HAP-1 (cell line): ENCODE measurements around the gene MORN1.
"Not testable (repeated sequence)": the region's sequence is repeated elsewhere in the genome, so short reads cannot be mapped to it uniquely, and the experiment has no call there.

Experiments used
- DNase-seq, 2 experiments: peaks; one replicate each; pipeline ENCODE4 v3.0.0-alpha.2; 2016 to 2020; ENCODE audit warnings: low spot score in 2 of 2
- H3K27me3 ChIP-seq: fragments of 250-450 bp; sonication (Bioruptor Pico); 2 replicates; pipeline ENCODE4 v1.5.1; 2020; ENCODE audit warnings: low read depth, mild to moderate bottlenecking, moderate library complexity
- H3K36me3 ChIP-seq: fragments of 250-450 bp; sonication (Bioruptor Pico); replicated peaks from 2 replicates; pipeline ENCODE4 v1.5.1; 2020; ENCODE audit warnings: mild to moderate bottlenecking
- H3K4me1 ChIP-seq: fragments of 250-450 bp; sonication (Bioruptor Pico); 2 replicates; pipeline ENCODE4 v1.5.1; 2020; ENCODE audit warnings: mild to moderate bottlenecking
- H3K4me3 ChIP-seq: fragments of 250-450 bp; sonication (Bioruptor Pico); 2 replicates; pipeline ENCODE4 v1.5.1; 2020; ENCODE audit warnings: mild to moderate bottlenecking, moderate library complexity
- H3K9me3 ChIP-seq: fragments of 250-450 bp; sonication (Bioruptor Pico); 2 replicates; pipeline ENCODE4 v1.5.1; 2020; ENCODE audit warnings: mild to moderate bottlenecking, moderate library complexity
- in situ Hi-C: fragments of 300-500 bp; cut with MboI; formaldehyde crosslinking; loops from 3 replicates; pipeline ENCODE4 v1.14.3; 2020; ENCODE audit warnings: low sequenced_read_pairs, inconsistent platforms, mixed read lengths

MORN1 gene

DNA sequence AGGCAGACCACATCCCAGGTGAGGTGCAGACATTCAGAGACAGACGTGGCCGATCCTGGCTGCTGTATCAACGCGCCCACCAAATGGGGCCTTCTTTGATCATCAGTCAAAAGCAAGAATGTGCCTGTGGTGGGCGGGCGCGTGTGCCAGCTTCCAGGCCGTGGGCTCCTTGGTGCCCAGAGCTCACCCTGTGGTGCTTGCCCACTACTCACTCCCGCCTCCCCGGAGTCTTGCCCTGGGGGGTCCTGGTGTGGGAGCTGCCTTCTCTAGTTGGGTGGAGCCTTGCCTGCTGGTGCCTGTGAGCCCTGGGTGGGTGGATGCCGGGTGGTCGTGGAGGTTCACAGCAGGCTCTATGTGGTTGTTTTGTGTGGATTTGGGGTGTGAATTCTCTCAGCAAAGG lies 92.7 kb downstream of the MORN1 start:
- DNase-seq: no peak
- no peaks in the 10 kb centered on the region for H3K27me3 ChIP-seq
- no peaks in the 10 kb centered on the region for H3K4me1 ChIP-seq
- H3K36me3 ChIP-seq: no peaks in the 10 kb centered on the region; the same call in none of the 2 replicates
- in situ Hi-C loops: no loop called here
- no peak overlapping the region for H3K4me3 ChIP-seq
- H3K9me3 ChIP-seq: no peaks in the 10 kb centered on the region

DNA sequence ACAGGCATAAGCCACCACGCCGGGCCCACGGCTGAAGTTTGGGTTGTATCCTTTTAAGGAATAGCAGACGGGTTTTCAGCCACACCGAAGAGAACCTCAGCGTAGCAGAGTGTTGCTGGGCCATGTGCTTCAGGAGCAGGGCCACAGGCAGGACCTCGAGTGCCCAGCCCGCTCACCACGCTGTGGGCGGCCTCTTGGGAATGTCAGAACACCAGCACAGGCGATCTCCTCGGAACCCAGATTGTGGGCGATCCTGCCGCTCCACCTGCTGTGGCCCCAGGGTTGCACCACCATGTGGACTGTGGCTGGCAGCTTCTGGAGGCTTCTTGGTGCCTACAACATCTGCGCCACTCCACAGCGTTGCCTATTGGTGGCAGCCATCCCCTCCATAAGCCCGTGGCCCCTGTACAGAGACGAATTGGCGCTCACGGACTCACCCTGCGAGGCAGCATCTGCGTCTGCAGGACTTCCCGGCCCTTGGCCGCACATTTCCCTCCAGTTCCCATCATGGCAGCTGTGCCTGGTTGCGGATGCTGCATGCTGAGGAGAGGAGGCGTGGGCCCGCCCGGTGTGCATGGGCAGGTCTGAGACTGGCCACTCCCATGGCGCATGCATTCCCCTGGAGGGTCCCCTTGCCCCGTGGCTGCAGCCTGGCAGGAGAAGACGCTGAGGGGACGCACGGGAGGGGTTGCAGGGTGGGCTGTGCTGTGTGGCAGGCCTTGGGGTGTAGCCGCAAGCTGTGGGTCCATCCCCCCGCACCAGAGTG lies 93.9 kb downstream of the MORN1 start:
- in situ Hi-C loops: no loop called here
- H3K9me3 ChIP-seq: no peaks in the 10 kb centered on the region
- no peaks in the 10 kb centered on the region for H3K36me3 ChIP-seq
- H3K4me1 ChIP-seq: no peaks in the 10 kb centered on the region
- no peak overlapping the region for H3K4me3 ChIP-seq
- DNase-seq: no peak
- no peaks in the 10 kb centered on the region for H3K27me3 ChIP-seq

DNA sequence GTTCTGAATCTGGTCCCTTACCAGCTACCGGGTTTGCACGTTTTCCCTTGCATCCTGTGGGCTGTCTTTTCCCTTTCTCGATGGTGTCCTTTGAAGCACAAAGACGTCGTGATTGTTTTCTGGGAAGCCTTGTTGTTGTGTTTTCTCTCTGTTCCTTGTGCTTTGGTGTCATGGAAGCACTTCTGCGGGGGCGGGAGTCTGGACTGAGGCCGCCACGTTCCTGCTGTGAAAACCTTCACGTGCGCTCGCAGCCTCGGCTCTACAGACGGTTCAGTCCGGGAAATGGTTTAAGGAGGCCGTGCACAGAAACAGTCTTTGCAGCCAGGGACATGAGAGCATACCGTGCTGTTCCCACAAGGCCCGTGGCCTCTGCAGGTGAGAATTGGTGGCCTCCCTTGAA lies 94.7 kb downstream of the MORN1 start:
- no peak for DNase-seq
- no peaks in the 10 kb centered on the region for H3K9me3 ChIP-seq
- no peaks in the 10 kb centered on the region for H3K27me3 ChIP-seq
- in situ Hi-C loops: no loop called here
- H3K36me3 ChIP-seq: no peaks in the 10 kb centered on the region
- no peaks in the 10 kb centered on the region for H3K4me1 ChIP-seq
- no peak overlapping the region for H3K4me3 ChIP-seq

DNA sequence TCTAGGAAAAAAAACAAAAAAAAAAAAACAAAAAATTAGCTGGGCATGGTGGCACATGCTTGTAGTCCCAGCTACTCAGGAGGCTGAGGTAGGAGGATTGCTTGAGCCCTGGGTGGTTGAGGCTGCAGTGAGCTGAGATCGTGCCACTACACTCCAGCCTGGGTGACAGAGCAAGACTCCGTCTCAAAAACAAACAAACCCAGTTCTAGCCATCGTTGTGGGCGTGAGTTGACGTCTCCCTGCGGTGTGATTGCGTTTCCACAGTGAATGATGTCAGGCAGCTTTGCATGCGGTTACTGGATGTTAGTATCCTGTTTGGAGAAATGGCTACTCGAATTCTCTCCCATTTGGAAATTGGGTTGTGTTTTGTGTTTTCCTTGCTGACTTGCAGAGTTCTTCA lies 95.1 kb downstream of the MORN1 start:
- H3K4me3 ChIP-seq, H3K36me3 ChIP-seq, in situ Hi-C loops, DNase-seq, H3K4me1 ChIP-seq, H3K9me3 ChIP-seq, H3K27me3 ChIP-seq: not testable (repeated sequence)

DNA sequence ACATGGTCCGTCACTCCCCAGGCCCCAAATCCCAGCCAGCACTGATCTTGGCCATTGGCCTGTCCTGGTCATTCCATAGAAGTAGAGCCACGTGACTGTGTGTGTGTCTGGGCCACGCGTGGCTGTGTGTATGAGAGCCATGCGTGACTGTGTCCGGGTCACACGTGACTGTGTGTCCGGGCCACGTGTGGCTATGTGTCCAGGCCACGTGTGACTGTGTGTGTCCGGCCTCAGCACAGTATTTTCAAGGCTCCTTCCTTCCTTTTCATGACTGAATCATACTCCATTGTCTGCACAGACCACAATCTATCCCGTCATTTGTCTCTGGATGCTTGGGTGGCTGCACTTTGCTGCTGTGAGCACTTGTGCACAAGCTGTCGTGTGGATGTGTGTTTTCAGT lies 95.8 kb downstream of the MORN1 start:
- DNase-seq: no peak
- Histone ChIP-seq H3K36me3 (no peaks in the 10 kb centered on the region), H3K4me3 (no peak overlapping the region), H3K4me1 (no peaks in the 10 kb centered on the region), H3K27me3 (no peaks in the 10 kb centered on the region), H3K9me3 (no peaks in the 10 kb centered on the region)
- in situ Hi-C loops: no loop called here

GRCh38 chr1:2294725-2295078 lies 96.7 kb downstream of the MORN1 start:
- no peaks in the 10 kb centered on the region for H3K4me1 ChIP-seq
- in situ Hi-C loops: no loop called here
- no peaks in the 10 kb centered on the region for H3K27me3 ChIP-seq
- no peak for DNase-seq
- H3K36me3 ChIP-seq: no peaks in the 10 kb centered on the region
- no peak overlapping the region for H3K4me3 ChIP-seq
- no peaks in the 10 kb centered on the region for H3K9me3 ChIP-seq

GRCh38 chr1:2294033-2294724 lies 97.2 kb downstream of the MORN1 start:
- Histone ChIP-seq H3K9me3 (no peaks in the 10 kb centered on the region), H3K36me3 (no peaks in the 10 kb centered on the region), H3K4me1 (no peaks in the 10 kb centered on the region), H3K4me3 (no peak overlapping the region), H3K27me3 (no peaks in the 10 kb centered on the region)
- DNase-seq: no peak
- in situ Hi-C loops: no loop called here

DNA sequence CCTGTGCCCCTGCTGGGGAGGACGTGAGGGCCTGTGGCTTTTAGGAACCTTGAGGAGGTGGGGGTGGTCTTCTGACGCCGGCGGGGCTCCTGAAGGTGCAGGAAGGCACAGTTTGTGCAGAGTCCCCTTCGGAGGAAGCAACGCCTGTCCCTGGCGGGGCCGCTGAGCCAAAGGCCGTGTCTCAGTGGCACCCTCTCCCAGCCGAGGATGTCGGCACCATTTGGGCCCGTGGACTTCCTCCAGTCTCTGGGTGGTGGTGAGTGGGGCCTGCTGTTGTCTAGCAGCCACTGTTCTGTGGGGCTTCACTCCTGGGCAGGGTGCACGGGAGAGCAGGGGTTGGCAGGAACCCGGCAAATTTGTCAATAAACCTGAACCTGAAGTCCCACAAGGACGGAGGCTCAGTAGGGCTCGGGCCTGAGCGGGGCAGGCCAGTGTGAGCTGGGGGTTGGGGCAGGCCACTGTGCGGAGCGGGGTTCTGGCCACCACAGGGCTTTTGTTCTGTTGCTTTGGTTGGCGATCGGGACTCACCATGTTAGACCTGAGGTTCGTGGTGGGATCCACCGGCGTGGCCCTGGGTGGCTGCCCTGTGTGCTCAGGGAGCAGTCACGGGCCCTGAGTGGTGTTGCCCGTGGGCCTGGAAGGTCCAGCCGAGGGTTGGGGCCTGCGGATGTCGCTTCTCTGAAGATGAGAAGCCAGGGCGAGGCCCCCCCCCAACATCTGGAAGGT lies 98.5 kb downstream of the MORN1 start:
- Histone ChIP-seq H3K27me3 (no peaks in the 10 kb centered on the region), H3K4me1 (no peaks in the 10 kb centered on the region), H3K9me3 (no peaks in the 10 kb centered on the region), H3K36me3 (no peaks in the 10 kb centered on the region), H3K4me3 (no peak overlapping the region)
- DNase-seq: no peak
- in situ Hi-C loops: no loop called here

DNA sequence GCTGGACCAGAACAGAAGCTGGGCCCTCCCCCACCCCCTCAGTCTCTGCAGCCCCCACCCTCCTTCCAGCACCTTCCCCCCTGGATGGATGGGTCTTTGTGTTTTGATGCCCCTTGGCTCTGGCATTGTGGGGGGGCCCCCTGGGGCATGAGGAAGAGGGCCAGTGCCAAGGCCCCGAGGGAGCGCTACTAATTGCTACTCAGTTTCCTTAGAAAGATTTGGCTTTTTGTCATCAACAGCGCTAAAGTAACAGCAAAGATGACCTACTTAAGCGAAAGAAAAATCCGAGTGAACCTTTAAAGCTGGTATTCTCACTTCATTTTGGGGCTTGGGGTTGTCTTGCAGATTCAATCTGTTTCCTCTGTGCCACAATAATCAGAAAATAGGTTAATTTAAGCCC lies 99.8 kb downstream of the MORN1 start:
- no peaks in the 10 kb centered on the region for H3K4me1 ChIP-seq
- H3K9me3 ChIP-seq: no peaks in the 10 kb centered on the region
- in situ Hi-C loops: no loop called here
- no peak overlapping the region for H3K4me3 ChIP-seq
- no peak for DNase-seq
- no peaks in the 10 kb centered on the region for H3K36me3 ChIP-seq
- no peaks in the 10 kb centered on the region for H3K27me3 ChIP-seq

DNA sequence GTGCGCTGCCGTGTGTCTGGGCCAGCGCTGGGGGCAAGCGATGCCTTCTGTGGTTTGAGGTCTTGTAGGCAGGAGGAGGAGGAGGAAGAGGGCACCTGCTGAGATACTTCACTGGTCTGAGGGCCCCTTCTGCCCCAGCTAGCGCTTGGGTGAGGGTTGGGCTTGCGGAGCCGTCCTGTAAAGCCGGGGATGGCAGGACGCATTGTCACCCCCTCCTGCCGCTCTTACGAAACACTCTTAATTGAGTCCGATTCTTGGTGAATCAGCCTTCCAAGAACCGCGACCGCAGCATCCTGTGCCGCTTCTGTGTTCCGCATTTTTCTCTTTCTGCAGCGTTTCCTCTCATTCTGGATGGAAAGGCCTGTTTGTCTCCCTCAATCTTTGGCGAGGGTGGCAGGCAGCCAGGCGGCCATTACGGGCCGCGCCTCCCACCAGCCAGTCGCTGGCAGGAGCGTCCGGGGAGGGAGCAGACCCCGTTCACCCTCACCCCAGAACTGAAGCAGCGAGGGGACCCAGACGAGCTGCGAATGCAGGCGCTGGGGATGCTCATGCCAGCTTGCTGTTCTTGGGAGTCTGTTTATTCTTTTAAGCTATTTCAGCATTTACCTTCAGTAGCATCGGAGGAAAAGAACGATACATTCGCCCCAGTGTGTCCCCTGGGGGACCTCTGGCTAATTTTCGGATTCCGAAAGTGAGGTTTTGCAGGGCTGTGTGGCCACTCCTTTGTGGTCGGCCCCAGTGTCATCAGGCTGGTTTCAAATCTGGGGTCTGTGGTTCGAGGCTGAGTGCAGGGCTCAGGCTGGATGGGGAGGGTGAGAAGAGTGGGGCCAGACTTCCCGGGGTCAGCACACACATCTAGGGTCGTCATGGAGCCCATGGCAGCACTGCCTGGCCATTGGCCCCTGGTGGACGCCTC lies 100.5 kb downstream of the MORN1 start:
- H3K4me3 ChIP-seq: no peak overlapping the region

DNA sequence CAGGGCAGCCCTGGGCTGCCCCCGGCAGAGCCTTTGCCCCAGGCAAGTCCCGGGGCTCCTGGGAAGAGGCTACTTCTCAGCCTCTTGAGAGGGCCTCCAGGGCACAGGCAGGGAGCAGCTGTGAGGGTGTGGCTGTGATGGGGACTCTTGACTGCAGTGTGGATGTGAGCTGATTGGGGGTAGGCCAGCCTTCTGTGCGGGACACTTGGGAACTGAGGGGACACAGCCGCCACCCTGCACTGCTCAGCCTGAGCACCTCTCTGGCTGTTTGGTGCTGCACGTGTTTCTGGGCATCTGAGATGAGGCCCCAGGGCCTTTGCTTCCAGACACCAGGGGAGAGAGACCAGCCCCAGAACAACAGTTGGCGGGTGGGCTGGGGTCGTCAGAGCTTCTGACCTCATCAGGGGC lies 101.2 kb downstream of the MORN1 start:
- Histone ChIP-seq H3K36me3 (no peaks in the 10 kb centered on the region), H3K4me3 (no peak overlapping the region), H3K27me3 (no peaks in the 10 kb centered on the region), H3K4me1 (no peaks in the 10 kb centered on the region), H3K9me3 (no peaks in the 10 kb centered on the region)
- in situ Hi-C loops: no loop called here
- no peak for DNase-seq

More for the DNA sequence above, 100.5 kb downstream of the MORN1 start:
- Histone ChIP-seq H3K27me3 (no peaks in the 10 kb centered on the region), H3K4me1 (no peaks in the 10 kb centered on the region), H3K36me3 (no peaks in the 10 kb centered on the region), H3K9me3 (no peaks in the 10 kb centered on the region)
- in situ Hi-C loops: no loop called here
- no peak for DNase-seq

DNA sequence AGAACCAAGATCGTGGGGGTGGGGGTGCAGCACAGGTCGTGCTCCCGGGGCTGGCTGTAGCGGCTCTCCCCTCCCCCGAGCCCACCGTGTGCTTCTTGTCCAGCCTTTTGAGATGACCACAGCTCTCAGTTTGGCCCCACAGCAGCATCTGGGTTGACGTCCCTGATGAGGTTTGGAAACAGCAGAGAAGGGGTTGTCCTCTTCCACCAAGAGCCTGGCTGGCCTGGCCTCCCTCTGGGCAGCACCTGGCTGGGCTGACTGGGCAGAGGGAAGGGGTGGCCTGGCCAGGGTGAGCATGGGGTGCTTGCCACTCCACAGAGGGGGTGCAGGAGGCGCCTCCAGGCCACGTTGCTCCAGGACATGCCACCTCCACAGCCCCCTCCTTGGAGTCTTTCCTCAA lies 101.7 kb downstream of the MORN1 start:
- no peaks in the 10 kb centered on the region for H3K4me1 ChIP-seq
- no peaks in the 10 kb centered on the region for H3K9me3 ChIP-seq
- H3K4me3 ChIP-seq: no peak overlapping the region
- DNase-seq: no peak
- in situ Hi-C loops: no loop called here
- H3K27me3 ChIP-seq: no peaks in the 10 kb centered on the region
- no peaks in the 10 kb centered on the region for H3K36me3 ChIP-seq

GRCh38 chr1:2288816-2289536 lies 102.4 kb downstream of the MORN1 start:
- H3K9me3 ChIP-seq: no peaks in the 10 kb centered on the region
- H3K36me3 ChIP-seq: no peaks in the 10 kb centered on the region
- in situ Hi-C loops: no loop called here
- no peak overlapping the region for H3K4me3 ChIP-seq
- DNase-seq: no peak
- H3K4me1 ChIP-seq: no peaks in the 10 kb centered on the region
- H3K27me3 ChIP-seq: no peaks in the 10 kb centered on the region
